GM21825 (cell line): ENCODE data around the gene SUPT4H1.

ENCODE experiments used
- ATAC-seq: cut with Tn5 transposase; IDR thresholded peaks from one replicate; pipeline ENCODE4 v1.9.1; 2021; ENCODE audit warnings: mild to moderate bottlenecking, moderate library complexity; ENCODE audit not compliant: unreplicated experiment

Gene SUPT4H1

GRCh38 chr17:58381124-58382035, 29.4 kb upstream of the SUPT4H1 start:
- no peak for ATAC-seq

GRCh38 chr17:58380207-58381123, 28.5 kb upstream of the SUPT4H1 start:
- ATAC-seq, result no peak

DNA sequence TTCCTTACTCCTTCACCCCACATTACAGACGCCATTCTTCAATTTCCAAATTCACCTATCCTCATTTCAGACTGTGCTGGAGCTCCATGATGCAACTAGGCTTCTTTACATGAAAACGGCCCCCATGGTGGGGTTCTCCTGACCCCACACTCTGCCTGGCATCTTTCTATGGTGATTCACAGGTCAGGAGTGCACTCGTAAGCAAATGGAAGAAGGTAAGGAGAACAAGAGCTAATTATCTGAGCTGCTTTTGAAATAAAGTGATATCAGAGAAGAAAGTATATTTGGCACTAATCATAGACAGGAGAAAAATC, 27.5 kb upstream of the SUPT4H1 start:
- ATAC-seq, result no peak

DNA sequence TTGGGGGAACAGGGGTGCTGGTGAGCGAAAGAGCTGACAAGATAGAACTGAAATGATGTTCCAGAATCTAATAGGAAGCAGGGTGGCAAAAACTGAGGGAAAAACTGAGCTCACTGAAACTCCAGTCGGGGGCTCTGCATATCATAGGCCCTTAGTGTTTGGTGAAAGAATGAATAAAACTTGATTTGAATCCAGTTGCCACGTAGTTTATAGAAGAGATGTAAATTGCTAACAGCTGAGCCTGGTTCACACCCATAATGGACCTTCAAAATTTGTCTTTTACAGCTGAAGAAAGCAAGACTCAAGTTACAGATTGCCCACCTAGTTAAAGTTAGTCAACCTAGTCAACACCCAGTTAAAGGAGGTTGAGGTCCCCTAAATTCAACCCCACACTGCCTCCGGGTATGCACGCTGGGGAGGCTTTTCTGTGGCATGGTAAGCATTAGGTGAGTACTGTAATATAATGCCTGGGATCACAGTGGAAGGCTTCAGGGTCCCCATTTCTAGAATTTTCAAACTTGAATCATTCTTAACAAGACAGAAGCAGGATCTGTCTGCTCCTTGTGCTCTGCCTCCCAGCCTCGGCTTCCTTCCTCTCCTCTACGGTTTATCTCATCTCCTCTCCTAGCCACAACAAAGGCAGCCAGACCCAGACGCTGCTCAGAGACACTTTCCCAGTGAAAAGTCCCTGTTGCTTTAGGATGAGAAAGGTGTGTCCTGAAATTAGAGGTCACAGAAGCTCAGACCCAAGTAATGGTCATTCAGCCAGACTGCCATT, 26.9 kb upstream of the SUPT4H1 start:
- ATAC-seq, result no peak

DNA sequence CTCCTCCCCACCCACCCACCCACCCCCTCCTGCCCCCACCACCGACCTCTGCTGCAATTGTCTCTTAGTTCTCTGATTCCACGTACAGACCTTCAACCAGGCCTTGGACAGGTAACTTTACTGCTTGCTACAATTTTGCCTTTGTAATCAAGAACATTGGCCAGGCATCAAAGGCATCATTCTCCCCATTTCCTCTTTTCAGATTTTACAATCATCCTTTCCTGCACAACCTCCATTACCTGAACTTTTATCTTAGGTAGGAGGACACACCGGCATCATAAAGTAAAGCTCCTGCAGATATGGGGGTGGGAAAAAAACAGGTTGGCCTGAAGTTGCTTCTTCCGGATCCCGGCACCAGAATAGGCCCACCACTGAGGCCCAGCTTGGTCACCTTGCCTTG, 25.7 kb upstream of the SUPT4H1 start:
- ATAC-seq, result no peak

GRCh38 chr17:58377093-58377601, 25.1 kb upstream of the SUPT4H1 start:
- no peak for ATAC-seq

GRCh38 chr17:58376472-58377000, 24.5 kb upstream of the SUPT4H1 start:
- ATAC-seq, result no peak

- no peak for ATAC-seq
Measured at GRCh38 chr17:58375811-58376210, 23.8 kb upstream of the SUPT4H1 start.

DNA sequence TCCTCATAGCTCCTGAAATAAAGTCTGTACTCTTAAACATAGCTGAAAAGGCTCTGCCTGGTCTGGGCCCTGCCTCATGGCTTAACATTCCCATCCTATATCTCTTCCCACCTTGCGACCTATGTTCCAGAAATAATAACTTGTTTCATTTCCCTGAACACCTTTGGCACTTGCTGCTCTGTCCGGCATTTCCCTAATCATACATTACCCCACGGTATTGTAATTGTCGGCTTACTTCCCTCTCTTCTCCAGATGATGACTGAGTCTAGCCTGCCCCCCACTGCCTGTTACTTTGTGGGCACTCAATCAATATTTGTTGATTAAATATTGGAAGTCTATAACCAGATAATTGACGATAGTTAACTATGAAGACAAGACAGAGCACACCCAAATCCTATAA, 23.3 kb upstream of the SUPT4H1 start:
- ATAC-seq, result no peak

DNA sequence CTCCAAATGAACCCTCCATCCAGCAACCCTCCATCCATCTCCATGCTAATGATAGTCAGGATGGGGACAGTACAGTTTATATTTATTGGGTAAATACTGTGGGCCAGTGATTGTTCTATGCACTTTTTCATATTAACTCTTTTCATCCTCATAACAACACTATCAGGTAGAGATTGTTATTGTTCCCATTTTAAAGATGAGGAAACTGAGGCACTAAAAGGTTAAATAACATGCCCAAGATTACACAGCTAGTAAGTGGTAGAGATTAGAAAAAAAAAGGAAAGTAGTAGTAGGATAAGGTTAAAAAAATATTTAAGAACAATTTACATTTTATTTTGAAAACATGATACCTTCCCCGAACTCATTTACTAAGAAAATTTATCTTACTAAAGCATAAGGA, 21.9 kb upstream of the SUPT4H1 start:
- ATAC-seq, result no peak

GRCh38 chr17:58373003-58373402, 21.0 kb upstream of the SUPT4H1 start:
- no peak for ATAC-seq

GRCh38 chr17:58371300-58371950, 19.4 kb upstream of the SUPT4H1 start:
- no peak for ATAC-seq

- ATAC-seq, result no peak
Measured at GRCh38 chr17:58370716-58371115, 18.7 kb upstream of the SUPT4H1 start.

- no peak for ATAC-seq
Measured at GRCh38 chr17:58370309-58370708, 18.3 kb upstream of the SUPT4H1 start.

GRCh38 chr17:58369214-58370031, 17.4 kb upstream of the SUPT4H1 start:
- no peak for ATAC-seq

- no peak for ATAC-seq
Measured at GRCh38 chr17:58368860-58369213, 16.8 kb upstream of the SUPT4H1 start.

DNA sequence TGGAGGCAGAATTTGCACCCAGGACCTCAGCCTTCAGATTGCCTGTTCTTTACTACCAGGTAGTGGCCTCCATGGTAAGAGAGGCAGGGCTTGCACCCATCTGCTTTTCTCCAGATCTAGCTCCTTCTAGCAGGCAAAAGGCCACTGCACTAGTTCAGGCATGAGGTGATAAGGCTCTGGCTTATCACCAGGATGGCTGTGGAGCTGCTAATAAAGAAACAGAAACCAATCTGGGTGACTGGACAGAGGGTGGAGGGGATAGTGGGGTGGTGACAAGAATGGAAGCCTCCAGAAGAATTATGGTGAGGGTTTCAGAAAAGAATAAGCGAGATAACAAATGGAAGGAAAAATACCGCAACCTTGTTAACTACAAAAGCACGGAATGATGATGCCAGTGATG, 15.5 kb upstream of the SUPT4H1 start:
- no peak for ATAC-seq

DNA sequence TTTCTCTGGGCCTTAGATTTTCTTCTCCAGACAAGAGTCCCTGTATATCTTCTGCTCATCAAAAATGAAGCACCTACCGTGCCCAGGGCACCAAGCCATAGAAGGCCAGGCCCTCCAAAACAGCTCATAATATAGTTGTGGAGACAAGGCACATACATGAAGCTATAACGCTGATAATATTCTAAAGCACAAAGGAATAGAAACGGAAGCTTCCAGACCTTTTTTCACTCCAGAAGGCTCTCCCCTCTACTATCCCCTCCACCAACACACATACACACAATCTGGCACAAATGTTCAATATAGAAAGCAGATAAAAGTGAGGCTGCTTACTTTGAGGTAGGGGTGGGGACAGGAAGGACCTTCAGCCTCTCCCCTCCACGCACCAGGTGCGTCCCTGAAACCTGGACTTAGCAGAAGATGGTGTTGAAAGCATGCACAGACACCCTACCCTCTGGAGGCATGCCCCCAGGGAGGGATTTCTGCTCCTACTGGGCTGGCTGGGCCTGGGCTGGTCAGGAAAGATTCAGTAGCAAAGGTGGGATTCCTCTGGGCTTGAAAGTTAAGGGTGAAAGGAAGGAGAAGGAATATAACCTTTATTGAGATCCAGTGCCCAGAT, 14.1 kb upstream of the SUPT4H1 start:
- no peak for ATAC-seq
